Liver (tissue), 3 donors: Measurements from ENCODE around the gene ULK2.
"Not testable (repeated sequence)": the region's sequence is repeated elsewhere in the genome, so short reads cannot be mapped to it uniquely, and the experiment has no call there.

Source experiments
- ATF3 ChIP-seq: IDR thresholded peaks from 2 replicates; pipeline ENCODE4 v1.6.1; 2016; ENCODE audit warnings: antibody characterized with exemption
- CTCF ChIP-seq: fragments of 150-350 bp; IDR thresholded peaks from 2 replicates; pipeline ENCODE4 v1.5.1; 2017; ENCODE audit warnings: improper control_type of control experiment, low read depth, low read length; ENCODE audit not compliant: missing input control
- EGR1 ChIP-seq, 2 donors: IDR thresholded peaks; 2 replicates each; pipeline ENCODE4 v1.6.1; 2016 to 2018; ENCODE audit warnings: antibody characterized with exemption in 2 of 2, low read depth in 2 of 2
- GABPA ChIP-seq, 2 donors: IDR thresholded peaks in 1 of 2; conservative IDR thresholded peaks in 1 of 2; 2 replicates each; pipeline ENCODE4 v1.6.1; 2016; ENCODE audit warnings: antibody characterized with exemption in 2 of 2, mild to moderate bottlenecking in 1 of 2, moderate library complexity in 1 of 2
- HNF4G ChIP-seq: IDR thresholded peaks from 2 replicates; pipeline ENCODE4 v1.6.1; 2016; ENCODE audit warnings: antibody characterized with exemption
- JUND ChIP-seq, 2 donors: IDR thresholded peaks; 2 replicates each; pipeline ENCODE4 v1.6.1; 2016; ENCODE audit warnings: antibody characterized with exemption in 2 of 2
- MAX ChIP-seq: IDR thresholded peaks from 2 replicates; pipeline ENCODE4 v1.6.1; 2016; ENCODE audit warnings: antibody characterized with exemption
- RAD21 ChIP-seq, 2 donors: IDR thresholded peaks; 2 replicates each; pipeline ENCODE4 v1.6.1; 2016; ENCODE audit warnings: antibody characterized with exemption in 2 of 2, mild to moderate bottlenecking in 2 of 2
- REST ChIP-seq: IDR thresholded peaks from 2 replicates; pipeline ENCODE4 v1.6.1; 2016; ENCODE audit warnings: antibody characterized with exemption, mild to moderate bottlenecking
- RXRA ChIP-seq, 2 donors: IDR thresholded peaks; 2 replicates each; pipeline ENCODE4 v1.6.1; 2017 to 2018; ENCODE audit warnings: antibody characterized with exemption in 2 of 2, mild to moderate bottlenecking in 1 of 2
- SP1 ChIP-seq: IDR thresholded peaks from 2 replicates; pipeline ENCODE4 v1.6.1; 2018; ENCODE audit warnings: antibody characterized with exemption, mild to moderate bottlenecking
- TAF1 ChIP-seq: conservative IDR thresholded peaks from 2 replicates; pipeline ENCODE4 v1.6.1; 2016; ENCODE audit warnings: antibody characterized with exemption, mild to moderate bottlenecking
- YY1 ChIP-seq: IDR thresholded peaks from 2 replicates; pipeline ENCODE4 v1.6.1; 2016; ENCODE audit warnings: antibody characterized with exemption, mild to moderate bottlenecking
- ZBTB33 ChIP-seq: IDR thresholded peaks from 2 replicates; pipeline ENCODE4 v1.6.1; 2016; ENCODE audit warnings: antibody characterized with exemption
- donor health status: healthy.
- donor health status: healthy.

GRCh38 chr17:19860647-19861177 is 7.0 kb downstream of the ULK2 start:
- TF ChIP-seq CTCF; MAX; YY1; SP1; REST; ATF3; GABPA (IDR thresholded peaks at IDR 0.05 in 1 of 2, conservative IDR thresholded peaks at IDR 0.05 in 1 of 2); RAD21 (IDR thresholded peaks at IDR 0.05); RXRA (IDR thresholded peaks at IDR 0.05); JUND (IDR thresholded peaks at IDR 0.05); HNF4G; TAF1; ZBTB33; EGR1 (IDR thresholded peaks at IDR 0.05; ENCODE audit: low read depth in 2 of 2): not testable (repeated sequence)
